H1 (cell line): ENCODE data around the gene DLL1. TPM values are rescaled to one million over a fixed set of nuclear protein-coding genes. Genes with fewer than 3 reads are reported as not detected.

Experiments used
- CTCF ChIA-PET: fragments of 300-600 bp; sonication (Branson Sonifier 250); formaldehyde crosslinking; loops from one replicate; lab custom pipeline; 2021; ENCODE audit not compliant: partially characterized antibody; lab: Charles Lee
- POLR2A ChIA-PET: fragments of 300-600 bp; sonication (Branson Sonifier 250); formaldehyde crosslinking; loops from one replicate; lab custom pipeline; 2021; ENCODE audit warnings: inconsistent platforms; ENCODE audit not compliant: partially characterized antibody; lab: Charles Lee
- DNase-seq, 2 experiments: peaks; one replicate each; pipeline versions ENCODE4 v3.0.0 to v3.0.0-alpha.2; 2010 to 2022; ENCODE audit warnings: low spot score in 2 of 2, low read depth in 1 of 2, mixed read lengths in 1 of 2
- FAIRE-seq: peaks from 2 replicates; lab custom pipeline; 2011; peaks lifted over from hg19 to GRCh38; lab: Jason Lieb, UNC
- H2AFZ ChIP-seq: 2 replicates; pipeline ENCODE4 v1.8.1; 2012; ENCODE audit warnings: low read length, inconsistent platforms
- H2AK5ac ChIP-seq: 2 replicates; pipeline ENCODE4 v1.6.1; 2013; ENCODE audit warnings: low read depth, low read length
- H2BK120ac ChIP-seq: replicated peaks from 2 replicates; pipeline ENCODE3; 2013; ENCODE audit warnings: low read depth, low read length, inconsistent platforms
- H2BK12ac ChIP-seq: 2 replicates; pipeline ENCODE4 v1.6.1; 2013; ENCODE audit warnings: low read depth, low read length
- H2BK15ac ChIP-seq: 2 replicates; pipeline ENCODE4 v1.6.1; 2013; ENCODE audit warnings: low read length
- H2BK20ac ChIP-seq: 2 replicates; pipeline ENCODE4 v1.6.1; 2013; ENCODE audit warnings: low read length
- H2BK5ac ChIP-seq: 2 replicates; pipeline ENCODE4 v1.6.1; 2013; ENCODE audit warnings: low read depth, low read length
- H3K14ac ChIP-seq: 2 replicates; pipeline ENCODE4 v1.6.1; 2013; ENCODE audit warnings: inconsistent platforms; ENCODE audit not compliant: insufficient read length
- H3K18ac ChIP-seq: 2 replicates; pipeline ENCODE4 v1.6.1; 2013; ENCODE audit warnings: low read length; ENCODE audit errors: extremely low read depth
- H3K23ac ChIP-seq: 2 replicates; pipeline ENCODE4 v1.6.1; 2013; ENCODE audit warnings: inconsistent platforms; ENCODE audit not compliant: insufficient read length
- H3K23me2 ChIP-seq: 2 replicates; pipeline ENCODE4 v1.6.1; 2013; ENCODE audit warnings: low read depth, low read length
- H3K27ac ChIP-seq: 2 replicates; pipeline ENCODE4 v1.6.1; 2011; ENCODE audit warnings: low read depth, low read length, inconsistent platforms
- H3K27me3 ChIP-seq, 4 experiments: replicated peaks in 1 of 4; 1 replicate in 1 of 4; 2 replicates in 3 of 4; pipeline versions ENCODE4 v1.6.1 to v1.8.1; 2011 to 2013; ENCODE audit warnings: low read length in 3 of 4, mild to moderate bottlenecking in 3 of 4, inconsistent platforms in 2 of 4, mixed read lengths in 2 of 4, moderate library complexity in 1 of 4; ENCODE audit not compliant: control insufficient read depth in 3 of 4, insufficient read depth in 3 of 4; ENCODE audit errors: extremely low read depth in 1 of 4
- H3K36me3 ChIP-seq, 4 experiments: 2 replicates each; pipeline versions ENCODE4 v1.6.1 to v1.8.1; 2011 to 2013; ENCODE audit warnings: mild to moderate bottlenecking in 4 of 4, low read length in 3 of 4, moderate library complexity in 2 of 4, control low read depth in 1 of 4, inconsistent platforms in 1 of 4; ENCODE audit not compliant: insufficient read depth in 4 of 4, control insufficient read depth in 2 of 4
- H3K4ac ChIP-seq: replicated peaks from 2 replicates; pipeline ENCODE3; 2013; ENCODE audit warnings: low read length, low read depth, mixed read lengths, inconsistent platforms; ENCODE audit not compliant: insufficient read length
- H3K4me1 ChIP-seq, 4 experiments: replicated peaks in 1 of 4; 1 replicate in 1 of 4; 2 replicates in 3 of 4; pipeline versions ENCODE4 v1.6.1 to v1.8.1; 2011 to 2013; ENCODE audit warnings: low read length in 3 of 4, inconsistent platforms in 2 of 4, mixed read lengths in 1 of 4; ENCODE audit not compliant: insufficient read depth in 4 of 4, control insufficient read depth in 3 of 4
- H3K4me2 ChIP-seq, 2 experiments: 2 replicates each; pipeline versions ENCODE4 v1.6.1 to v1.8.1; 2011 to 2013; ENCODE audit warnings: low read depth in 2 of 2, low read length in 2 of 2, control low read depth in 1 of 2, inconsistent platforms in 1 of 2, mild to moderate bottlenecking in 1 of 2; ENCODE audit not compliant: insufficient read depth in 1 of 2
- H3K4me3 ChIP-seq, 4 experiments: fragments of 200-600, 300-600 bp in 1 of 4; sonication (generic), shearing (Covaris generic), sonication (Bioruptor Twin) in 1 of 4; 2 replicates each; pipeline versions ENCODE4 v1.5.1 to v1.8.1; 2011 to 2016; ENCODE audit warnings: low read length in 4 of 4, low read depth in 3 of 4, control low read depth in 2 of 4, inconsistent platforms in 2 of 4, mild to moderate bottlenecking in 2 of 4, mixed read lengths in 1 of 4, moderate library complexity in 1 of 4; ENCODE audit not compliant: insufficient read depth in 2 of 4; ENCODE audit errors: extremely low read depth in 1 of 4
- H3K56ac ChIP-seq: replicated peaks from 2 replicates; pipeline ENCODE3; 2013; ENCODE audit warnings: low read depth, mild to moderate bottlenecking, mixed read lengths, low read length, inconsistent platforms; ENCODE audit not compliant: insufficient read length
- H3K79me1 ChIP-seq: 2 replicates; pipeline ENCODE4 v1.6.1; 2013; ENCODE audit warnings: low read depth, low read length, control low read depth
- H3K79me2 ChIP-seq, 2 experiments: 2 replicates each; pipeline versions ENCODE4 v1.6.1 to v1.8.1; 2012 to 2013; ENCODE audit warnings: low read length in 2 of 2, mild to moderate bottlenecking in 2 of 2, inconsistent platforms in 1 of 2; ENCODE audit not compliant: insufficient read depth in 2 of 2, control insufficient read depth in 1 of 2
- H3K9ac ChIP-seq, 4 experiments: replicated peaks in 1 of 4; 1 replicate in 1 of 4; 2 replicates in 3 of 4; pipeline versions ENCODE4 v1.6.1 to v1.8.1; 2011 to 2013; ENCODE audit warnings: low read depth in 3 of 4, low read length in 3 of 4, control low read depth in 2 of 4, mild to moderate bottlenecking in 2 of 4, moderate library complexity in 2 of 4, inconsistent platforms in 1 of 4; ENCODE audit errors: extremely low read depth in 1 of 4
- H3K9me3 ChIP-seq, 2 experiments: 2 replicates each; pipeline versions ENCODE4 v1.6.1 to v1.8.1; 2012 to 2013; ENCODE audit warnings: mild to moderate bottlenecking in 2 of 2, moderate library complexity in 2 of 2, control low read depth in 1 of 2, inconsistent platforms in 1 of 2, low read depth in 1 of 2, low read length in 1 of 2, mixed read lengths in 1 of 2; ENCODE audit not compliant: insufficient read depth in 2 of 2
- H4K20me1 ChIP-seq, 2 experiments: replicated peaks in 1 of 2; 2 replicates each; pipeline versions ENCODE3 to v1.8.1; 2011 to 2013; ENCODE audit warnings: inconsistent platforms in 2 of 2, low read length in 2 of 2, mild to moderate bottlenecking in 1 of 2; ENCODE audit not compliant: insufficient read depth in 2 of 2, control insufficient read depth in 1 of 2
- H4K5ac ChIP-seq: 2 replicates; pipeline ENCODE4 v1.6.1; 2013; ENCODE audit warnings: low read length, low read depth, mixed read lengths, inconsistent platforms; ENCODE audit not compliant: insufficient read length
- H4K8ac ChIP-seq: 2 replicates; pipeline ENCODE4 v1.8.0; 2013; ENCODE audit warnings: mild to moderate bottlenecking, moderate library complexity, low read length, inconsistent platforms; ENCODE audit not compliant: insufficient read depth; ENCODE audit errors: extremely low read depth
- H4K91ac ChIP-seq: replicated peaks from 2 replicates; pipeline ENCODE3; 2013; ENCODE audit warnings: low read length, mixed read lengths, inconsistent platforms; ENCODE audit not compliant: insufficient read length
- BACH1 ChIP-seq: IDR thresholded peaks from 2 replicates; pipeline ENCODE4 v1.6.1; 2012; ENCODE audit warnings: low read length, improper control_type of control experiment
- CHD2 ChIP-seq: IDR thresholded peaks from 2 replicates; pipeline ENCODE4 v1.6.1; 2012; ENCODE audit warnings: low read length, improper control_type of control experiment
- EGR1 ChIP-seq: IDR thresholded peaks from 2 replicates; pipeline ENCODE4 v1.6.1; 2011; ENCODE audit warnings: low read depth, low read length, borderline replicate concordance
- HDAC6 ChIP-seq: IDR thresholded peaks from one replicate; pipeline ENCODE4 v1.7.1; 2012; ENCODE audit warnings: low read depth, mild to moderate bottlenecking, inconsistent platforms, low read length, moderate library complexity
- KDM5A ChIP-seq: fragments of 200-600 bp; IDR thresholded peaks from 2 replicates; pipeline ENCODE4 v1.7.1; 2012; ENCODE audit warnings: mild to moderate bottlenecking, low read length, inconsistent platforms, mixed read lengths
- MAFK ChIP-seq: IDR thresholded peaks from 2 replicates; pipeline ENCODE4 v1.6.1; 2012; ENCODE audit warnings: low read depth, mild to moderate bottlenecking, improper control_type of control experiment, low read length
- SIN3A ChIP-seq, 2 experiments: IDR thresholded peaks in 1 of 2; conservative IDR thresholded peaks in 1 of 2; 2 replicates each; pipeline ENCODE4 v1.6.1; 2011 to 2012; ENCODE audit warnings: low read length in 2 of 2, improper control_type of control experiment in 1 of 2, low read depth in 1 of 2, mild to moderate bottlenecking in 1 of 2
- SIRT6 ChIP-seq: IDR thresholded peaks from one replicate; pipeline ENCODE4 v1.7.1; 2012; ENCODE audit warnings: low read length, inconsistent platforms
- SP2 ChIP-seq: IDR thresholded peaks from 2 replicates; pipeline ENCODE4 v1.6.1; 2012; ENCODE audit warnings: mild to moderate bottlenecking, low read length, inconsistent platforms
- TCF12 ChIP-seq: IDR thresholded peaks from 2 replicates; pipeline ENCODE4 v1.6.1; 2011; ENCODE audit warnings: low read depth, mild to moderate bottlenecking, low read length
- WGBS, 2 experiments: shearing (Covaris generic) in 1 of 2; methylation state at CpG; one replicate each; pipeline versions ENCODE4 v1.1.6 to v1.1.7; 2013 to 2015; ENCODE audit warnings: low lambda C conversion rate in 2 of 2, mixed read lengths in 2 of 2, inconsistent platforms in 1 of 2, low coverage in 1 of 2, missing lambda C conversion rate in 1 of 2; ENCODE audit not compliant: insufficient replicate concordance in 2 of 2, insufficient coverage in 1 of 2, insufficient read length in 1 of 2; ENCODE audit errors: extremely low coverage in 1 of 2, missing lambda C conversion rate in 1 of 2; 5-methylcytosine and 5-hydroxymethylcytosine counted together
- polyA plus RNA-seq, 7 experiments: library from polyadenylated mRNA; depleted of rRNA in 3 of 7; stranded (reverse) in 5 of 7; unstranded in 2 of 7; fragments of >200 nt in 5 of 7; fragments of 200-250 nt in 2 of 7; gene quantifications; 1 replicate in 5 of 7; 2 replicates in 1 of 7; 4 replicates in 1 of 7; pipeline versions ENCODE4 v1.2.1 to v1.2.3, GENCODE V29; 2011 to 2013; ENCODE audit warnings: missing spikeins in 2 of 7, mixed read lengths in 2 of 7
- total RNA-seq: library from RNA; stranded (reverse); fragmentation: NEBNext Ultra II Directional; extraction: Animal tissue kit (Norgen Biotek cat#: 25700); gene quantifications from 2 replicates; pipeline ENCODE4 v1.2.1, GENCODE V29; 2021
- TF ChIP-seq, protein P1 (sequence below): IDR thresholded peaks from 2 replicates; pipeline ENCODE4 v1.6.1; 2012; ENCODE audit warnings: inconsistent platforms
- TF ChIP-seq, protein P2 (sequence below): IDR thresholded peaks from 2 replicates; pipeline ENCODE4 v1.6.1; 2011; ENCODE audit warnings: low read depth, mild to moderate bottlenecking, low read length; ENCODE audit not compliant: insufficient read depth

DLL1 gene
- total and polyA plus RNA-seq, 2 of the 8 experiments (the other 6 are each of a cell fraction or from before 2014, with no cell fraction given): 1.7 to 3.8 TPM

DNA sequence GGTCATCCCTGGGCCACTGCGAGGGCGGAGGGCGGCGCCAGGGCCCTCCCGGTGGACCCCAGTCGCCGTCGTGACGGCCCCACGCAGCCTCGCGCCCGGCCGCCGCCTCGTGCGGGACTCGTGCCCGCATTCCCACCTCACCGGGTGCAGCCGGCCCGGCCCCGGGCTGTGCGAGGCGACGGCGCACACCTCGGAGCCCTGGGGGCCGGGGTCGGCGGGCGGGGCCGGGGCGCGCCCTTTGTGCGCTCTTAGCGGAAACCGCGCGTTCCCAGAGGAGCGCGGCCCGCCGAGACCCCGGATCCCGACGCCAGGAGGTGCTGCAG, 5.5 kb upstream of the DLL1 start:
- peaks cover 31 to 52% (median 47%) of the 10 kb centered on the region in 4 experiments for H3K27me3 ChIP-seq
- peak overlapping the region; percentile 89 for H4K8ac ChIP-seq
- peaks cover 0 to 5% of the 10 kb centered on the region in 2 experiments for H4K20me1 ChIP-seq
- H4K91ac ChIP-seq: peak overlapping the region; percentile 67
- H2AFZ ChIP-seq: no peak overlapping the region
- no peak overlapping the region for H4K5ac ChIP-seq
- no peak overlapping the region for H2BK15ac ChIP-seq
- no peak overlapping the region for H3K4ac ChIP-seq
- no peak overlapping the region for H2BK120ac ChIP-seq
- no peak overlapping the region for H2BK20ac ChIP-seq
- H3K23me2 ChIP-seq: peaks cover 15% of the 10 kb centered on the region; the same call in 1 of the 2 replicates
- H3K4me3 ChIP-seq: peak overlapping the region; percentile 7 to 77 (median 16); a peak in 5 of 8 replicates
- H2AK5ac ChIP-seq: no peak overlapping the region
- H3K79me1 ChIP-seq: no peaks in the 10 kb centered on the region
- peak overlapping the region; percentile 71 to 94 for H3K4me2 ChIP-seq
- peak in 1 of 2 experiments; percentile 61 for DNase-seq
- H3K14ac ChIP-seq: no peak overlapping the region
- peaks cover 0 to 3% (median 0%) of the 10 kb centered on the region in 4 experiments; a peak in 1 of 8 replicates for H3K36me3 ChIP-seq
- H3K56ac ChIP-seq: no peak overlapping the region
- H3K27ac ChIP-seq: no peak overlapping the region
- H3K9me3 ChIP-seq: peaks cover 11 to 12% of the 10 kb centered on the region in 2 experiments
- ChIA-PET CTCF (interaction anchor here (1.3 kb wide), 1 partner anchor 145 kb away, joined by 5 read pairs; no protein-coding TSS in a partner anchor), POLR2A (interaction anchor here (1.4 kb wide), 1 partner anchor 11 kb away, joined by 3 read pairs; no protein-coding TSS in a partner anchor)
- peak overlapping the region in 1 of 4 experiments; percentile 44; a peak in 2 of 7 replicates for H3K9ac ChIP-seq
- H3K23ac ChIP-seq: no peak overlapping the region
- no peak overlapping the region; the same call in 1 of the 2 replicates for H2BK12ac ChIP-seq
- FAIRE-seq: no peak
- 5% methylated on average over 29 of the region's 47 CpGs; no CpG with 5 or more reads in 1 of the 2 experiments for WGBS, 2 experiments
- no peaks in the 10 kb centered on the region for H3K79me2 ChIP-seq
- no peak overlapping the region; the same call in 1 of the 2 replicates for H2BK5ac ChIP-seq
- H3K18ac ChIP-seq: peak overlapping the region; percentile 39; the same call in 1 of the 2 replicates
- peaks cover 17 to 35% (median 18%) of the 10 kb centered on the region in 4 experiments for H3K4me1 ChIP-seq
- TF ChIP-seq, protein P1, sequence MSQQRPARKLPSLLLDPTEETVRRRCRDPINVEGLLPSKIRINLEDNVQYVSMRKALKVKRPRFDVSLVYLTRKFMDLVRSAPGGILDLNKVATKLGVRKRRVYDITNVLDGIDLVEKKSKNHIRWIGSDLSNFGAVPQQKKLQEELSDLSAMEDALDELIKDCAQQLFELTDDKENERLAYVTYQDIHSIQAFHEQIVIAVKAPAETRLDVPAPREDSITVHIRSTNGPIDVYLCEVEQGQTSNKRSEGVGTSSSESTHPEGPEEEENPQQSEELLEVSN: peak; percentile 80; the same call in 1 of the 2 replicates
- TF ChIP-seq BACH1: no peak
- no peak for TF ChIP-seq TCF12
- TF ChIP-seq SP2: no peak
- no peak for TF ChIP-seq CHD2
- TF ChIP-seq EGR1: no peak
- no peak for TF ChIP-seq KDM5A
- TF ChIP-seq, protein P2, sequence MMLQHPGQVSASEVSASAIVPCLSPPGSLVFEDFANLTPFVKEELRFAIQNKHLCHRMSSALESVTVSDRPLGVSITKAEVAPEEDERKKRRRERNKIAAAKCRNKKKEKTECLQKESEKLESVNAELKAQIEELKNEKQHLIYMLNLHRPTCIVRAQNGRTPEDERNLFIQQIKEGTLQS: no peak
- TF ChIP-seq HDAC6: no peak
- no peak for TF ChIP-seq SIRT6
- no peak for TF ChIP-seq MAFK
- no peak for TF ChIP-seq SIN3A (conservative IDR thresholded peaks at IDR 0.05 in 1 of 2, IDR thresholded peaks at IDR 0.05 in 1 of 2; ENCODE audit: low read depth in 1 of 2, low read length in 2 of 2)
